Stimulated activated CD8-positive, alpha-beta memory T cell treated with anti-CD3 and anti-CD28 coated beads, Interleukin-7, amount 100 ng/mL, for 24 hours (primary cell): ENCODE results near the gene ZBTB14.

ENCODE experiments used
- DNase-seq: peaks from one replicate; pipeline ENCODE4 v3.0.0-alpha.2; 2020; ENCODE audit warnings: low read depth

The ZBTB14 gene

DNA sequence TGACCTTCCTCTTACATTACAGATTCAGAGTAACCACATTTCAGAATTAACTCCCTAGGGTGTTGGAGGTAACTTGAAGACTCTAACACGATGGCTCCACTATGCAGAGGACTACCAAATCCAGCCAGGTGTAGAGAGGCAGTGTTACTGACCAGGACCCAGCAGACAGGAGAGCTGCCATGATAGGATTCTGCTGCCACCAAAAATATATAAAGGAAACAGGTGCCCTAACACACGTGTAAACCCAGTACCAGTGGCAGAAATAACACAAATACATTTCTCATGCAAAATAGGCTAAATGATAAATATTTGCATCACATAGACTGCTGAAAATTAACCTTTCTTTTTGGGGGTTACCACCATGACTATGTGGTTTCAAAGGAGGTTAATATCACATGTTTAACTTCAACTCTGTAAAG lies 7.0 kb downstream of the ZBTB14 start:
- no peak for DNase-seq

DNA sequence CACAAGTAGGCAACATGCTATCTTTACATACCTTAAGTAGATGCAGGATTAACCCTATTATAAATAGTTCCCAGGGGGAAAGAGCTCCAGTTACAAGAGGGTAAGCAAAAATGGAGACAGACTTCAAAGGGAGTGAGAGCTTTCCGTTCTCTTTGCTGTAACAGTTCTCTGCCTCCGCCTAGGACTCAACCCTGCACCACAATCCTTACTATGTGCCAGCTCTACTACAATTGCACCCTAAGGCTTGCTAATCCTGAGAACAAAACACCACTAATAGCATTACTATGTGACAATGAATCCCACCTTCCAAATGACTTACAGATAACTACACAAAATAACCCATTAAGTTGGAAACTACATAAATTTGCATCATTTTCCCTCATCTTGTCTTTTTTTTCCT lies 7.7 kb downstream of the ZBTB14 start:
- DNase-seq = no peak

GRCh38 chr18:5286525-5286924 lies 9.0 kb downstream of the ZBTB14 start:
- no peak for DNase-seq

- DNase-seq = no peak
These were observed 10.2 kb downstream of the ZBTB14 start for GRCh38 chr18:5285326-5285725.

DNA sequence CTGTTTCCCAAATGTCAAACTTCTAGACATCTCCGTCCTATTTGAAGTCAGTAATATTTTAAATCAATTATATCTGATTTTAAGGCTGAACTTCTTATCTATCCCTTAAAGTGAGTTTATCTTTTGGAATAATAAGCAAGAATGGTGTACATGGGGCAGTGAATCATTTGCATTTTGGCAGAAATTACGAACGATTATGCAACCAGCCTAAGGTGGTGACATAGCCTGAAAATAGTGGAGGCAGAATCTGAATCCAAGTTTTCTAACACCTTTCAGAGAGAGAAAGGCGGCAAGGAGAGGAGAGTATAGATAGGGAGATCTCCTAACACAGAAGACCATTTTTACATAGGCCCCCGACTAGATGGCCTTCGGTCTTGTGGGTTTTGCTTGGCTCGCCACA lies 10.7 kb downstream of the ZBTB14 start:
- DNase-seq = no peak

DNA sequence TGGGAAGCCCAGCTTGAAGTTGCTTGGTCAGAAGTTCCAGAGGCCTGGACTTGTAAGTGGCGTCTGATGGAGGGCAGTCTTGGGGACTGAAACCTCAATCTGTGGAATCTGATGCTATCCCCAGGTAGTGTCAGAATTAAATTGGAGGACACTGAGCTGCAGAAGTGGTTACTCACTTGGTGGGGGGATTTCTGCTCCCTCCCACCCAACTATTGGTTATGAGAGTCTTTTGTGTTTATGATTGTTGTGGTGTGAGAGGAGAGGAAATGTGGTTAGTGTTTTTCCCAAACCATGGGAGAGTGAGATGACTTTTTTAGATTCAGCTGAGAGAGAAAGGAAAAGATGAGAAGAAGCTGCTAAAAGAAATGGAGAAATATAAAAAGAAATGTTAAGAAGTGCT lies 12.8 kb downstream of the ZBTB14 start:
- DNase-seq = no peak

GRCh38 chr18:5276947-5277346 lies 18.6 kb downstream of the ZBTB14 start:
- no peak for DNase-seq

DNA sequence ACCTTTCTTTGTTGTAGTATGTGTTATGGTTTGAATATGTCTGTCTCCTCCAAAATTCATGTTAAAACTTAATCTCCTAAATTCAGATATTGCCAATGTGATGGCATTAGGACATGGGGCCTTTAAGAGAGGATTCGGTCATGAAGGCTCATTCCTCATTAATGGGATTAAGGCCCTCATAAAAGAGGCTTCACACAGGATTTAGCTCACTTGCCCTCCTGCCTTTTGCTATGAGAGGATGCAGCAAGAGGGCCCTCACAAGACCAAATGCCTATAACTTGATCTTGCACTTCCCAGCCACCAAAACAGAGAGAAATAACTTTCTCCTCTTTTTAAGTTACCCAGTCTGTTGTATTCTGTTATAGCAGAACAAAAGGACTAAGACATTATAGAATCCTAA lies 19.7 kb downstream of the ZBTB14 start:
- DNase-seq = no peak

GRCh38 chr18:5268874-5269273 lies 26.7 kb downstream of the ZBTB14 start:
- DNase-seq = no peak

DNA sequence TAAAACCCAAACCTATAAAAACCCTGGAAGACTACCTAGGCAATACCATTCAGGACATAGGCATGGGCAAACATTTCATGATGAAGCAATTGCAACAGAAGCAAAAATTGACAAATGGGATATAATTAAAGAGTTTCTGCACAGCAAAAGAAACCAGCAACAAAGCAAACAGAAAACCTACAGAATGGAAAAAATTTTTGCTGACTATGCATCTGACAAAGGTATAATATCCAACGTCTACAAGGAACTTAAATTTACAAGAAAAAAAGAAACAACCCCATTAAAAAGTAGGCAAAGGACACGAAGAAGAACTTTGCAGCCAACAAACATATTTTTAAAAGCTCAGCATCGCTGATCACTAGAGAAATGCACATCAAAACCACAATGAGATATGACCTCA lies 28.8 kb downstream of the ZBTB14 start:
- no peak for DNase-seq

DNA sequence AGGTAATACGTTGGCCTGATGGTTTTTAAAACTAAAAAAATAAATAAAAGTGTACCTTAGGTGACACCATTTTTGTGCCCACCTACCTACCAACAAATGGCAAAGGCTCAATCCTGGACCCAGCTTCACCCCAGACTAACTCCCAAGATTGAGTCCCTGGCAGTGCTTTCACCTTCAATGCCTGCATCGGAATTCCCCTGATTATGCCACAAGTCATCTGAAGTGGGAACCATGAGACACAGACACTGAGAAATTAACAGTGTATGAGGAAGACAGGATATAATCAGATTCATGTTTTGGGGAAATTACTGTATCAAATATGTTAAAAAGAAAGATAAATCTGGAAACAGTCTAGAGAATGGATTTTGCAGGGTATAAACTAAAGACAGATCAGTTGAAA lies 41.6 kb downstream of the ZBTB14 start:
- DNase-seq = no peak

DNA sequence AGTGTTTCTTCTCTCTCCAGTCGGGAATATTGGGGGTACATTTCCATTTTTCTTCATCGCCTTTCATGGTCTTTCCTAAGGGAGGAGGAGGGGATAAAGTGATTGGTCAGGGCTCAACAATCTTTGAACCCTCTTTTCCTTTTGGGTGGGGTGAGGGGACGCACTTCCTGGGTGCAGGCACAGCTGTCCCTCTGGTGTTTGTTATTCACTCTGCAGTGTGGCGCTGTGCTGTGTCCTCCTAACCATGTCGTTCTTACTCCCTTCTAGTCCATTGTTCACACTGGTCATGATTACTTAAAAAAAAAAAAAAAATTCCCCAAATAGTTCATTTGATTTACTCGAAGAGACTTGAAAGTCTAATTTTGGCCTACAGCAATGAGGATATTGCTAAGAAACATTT lies 44.4 kb downstream of the ZBTB14 start:
- DNase-seq = no peak

GRCh38 chr18:5250603-5251002 lies 44.9 kb downstream of the ZBTB14 start:
- DNase-seq = no peak

- no peak for DNase-seq
These were observed 50.6 kb downstream of the ZBTB14 start for GRCh38 chr18:5244941-5245340.

GRCh38 chr18:5239447-5239846 lies 56.1 kb downstream of the ZBTB14 start:
- DNase-seq = no peak
